ENCODE results near the gene ZNF526. TPM values are rescaled to one million over a fixed set of nuclear protein-coding genes. Genes with fewer than 3 reads are reported as not detected.

Gene ZNF526
- total and polyA plus RNA-seq, 4 donors, result 1.7 to 8.8 (median 3.8) TPM

DNA sequence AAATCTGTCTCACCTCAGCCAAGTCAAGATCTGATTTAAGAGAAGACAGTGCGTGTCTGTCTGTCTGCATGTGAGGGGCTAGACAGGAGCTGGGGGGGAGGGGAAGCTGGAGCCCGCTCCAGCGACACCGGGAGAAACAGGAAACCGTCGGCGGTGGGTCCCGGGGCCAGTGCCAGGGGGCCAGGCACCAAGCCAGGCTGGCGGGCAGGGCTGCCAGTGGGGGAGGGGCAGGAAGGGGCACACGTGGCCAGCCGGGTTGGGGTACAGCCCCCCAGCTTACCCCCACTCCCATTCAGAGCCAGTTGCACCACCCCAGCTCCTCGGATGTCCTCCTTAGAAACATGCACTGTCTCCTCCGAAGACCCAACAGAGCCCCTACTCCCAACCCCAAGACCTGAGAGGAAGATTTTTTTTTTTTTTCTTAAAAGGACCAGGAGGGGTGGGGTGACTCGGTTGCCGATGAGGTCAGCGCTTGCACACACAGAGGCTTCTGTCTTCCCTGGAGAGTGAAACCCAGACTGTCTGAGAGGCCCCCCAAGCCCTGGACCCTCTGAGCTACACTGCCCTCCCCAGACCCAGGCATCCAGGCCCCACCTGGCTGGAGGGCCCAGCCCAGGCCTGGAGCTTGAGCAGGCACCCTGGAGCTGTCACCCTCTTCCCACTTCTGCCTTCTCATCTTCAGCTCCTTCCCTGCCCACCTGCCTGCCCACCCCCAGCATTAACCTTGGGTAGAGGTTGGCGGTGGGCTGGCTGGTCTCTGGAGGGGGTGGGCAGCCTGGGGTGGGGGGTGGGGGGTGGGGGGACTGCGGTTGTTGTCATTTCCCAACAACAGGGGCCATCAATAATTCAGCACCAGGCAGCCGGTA is 30.8 kb downstream of the ZNF526 start:
- DNase-seq (ENCODE audit: low spot score), result peak; percentile 33
- TF ChIP-seq NR2F2 (IDR thresholded peaks at IDR 0.05) (peak; percentile 0), JUND (IDR thresholded peaks at IDR 0.05) (no peak)
- Histone ChIP-seq H3K27me3 (ENCODE audit: control insufficient read depth in 4 of 4, insufficient read depth in 4 of 4, low read length in 3 of 4) (no peaks in the 10 kb centered on the region), H3K36me3 (ENCODE audit: control insufficient read depth in 4 of 4, insufficient read depth in 3 of 4, low read depth in 1 of 4, low read length in 3 of 4) (peaks cover 0 to 12% (median 5%) of the 10 kb centered on the region in 4 donors), H3K9ac (ENCODE audit: low read depth in 1 of 2, low read length in 2 of 2) (no peak overlapping the region), H3K4me1 (ENCODE audit: control insufficient read depth in 4 of 4, insufficient read depth in 4 of 4, low read length in 3 of 4) (peaks cover 16 to 49% (median 31%) of the 10 kb centered on the region in 4 donors), H3K9me3 (ENCODE audit: control insufficient read depth in 4 of 4, low read length in 3 of 4) (no peaks in the 10 kb centered on the region), H3K4me3 (ENCODE audit: low read depth in 1 of 3, low read length in 3 of 3) (no peak overlapping the region), H3K27ac (ENCODE audit: low read depth in 1 of 2, low read length in 2 of 2) (peak overlapping the region; percentile 67 to 72)
- WGBS, result 28% methylated on average over 19 of the region's 19 CpGs

DNA sequence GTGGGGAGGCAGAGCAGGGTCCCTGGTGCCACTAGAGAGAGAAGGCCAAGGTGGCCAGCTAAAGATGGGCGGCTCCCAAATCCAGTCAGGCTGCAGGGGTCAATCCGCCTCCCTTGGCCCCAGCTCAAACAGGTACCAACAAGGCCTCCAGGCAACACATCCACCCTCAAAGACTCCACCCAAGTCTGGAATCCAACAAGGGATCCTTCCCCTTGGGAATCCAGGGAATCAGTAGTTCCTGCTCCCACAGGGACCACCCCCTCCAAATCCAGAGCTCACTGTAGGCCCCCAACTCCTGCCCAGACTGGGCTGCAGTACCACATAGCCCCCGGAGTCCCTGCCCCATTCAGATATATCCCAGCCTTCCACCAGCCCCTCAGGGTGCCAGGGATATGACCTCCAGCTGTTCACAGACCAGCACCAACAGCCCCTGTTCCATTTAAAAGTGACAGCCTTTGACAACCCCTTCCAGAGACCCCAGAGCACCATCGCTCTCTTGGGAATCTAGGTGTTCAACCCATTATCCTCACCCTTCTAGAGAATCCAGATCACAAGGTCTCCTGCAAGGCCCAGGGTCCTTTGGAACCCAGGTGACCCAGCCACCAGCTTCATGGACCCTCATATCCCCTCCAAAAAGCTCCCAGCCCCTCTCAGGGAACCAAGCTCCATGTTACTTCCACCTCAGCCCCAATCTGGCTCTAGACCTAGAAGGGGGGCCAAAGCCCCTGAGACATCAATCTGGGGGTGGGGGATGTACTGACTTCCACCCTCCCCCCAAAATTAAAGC is 31.7 kb downstream of the ZNF526 start:
- TF ChIP-seq HNF4G (IDR thresholded peaks at IDR 0.05) (no peak), FOXA1 (IDR thresholded peaks at IDR 0.05) (no peak), SP1 (IDR thresholded peaks at IDR 0.05) (no peak), FOXA2 (IDR thresholded peaks at IDR 0.05) (no peak), RXRA (IDR thresholded peaks at IDR 0.05) (no peak)
- TF ChIP-seq, protein P1, sequence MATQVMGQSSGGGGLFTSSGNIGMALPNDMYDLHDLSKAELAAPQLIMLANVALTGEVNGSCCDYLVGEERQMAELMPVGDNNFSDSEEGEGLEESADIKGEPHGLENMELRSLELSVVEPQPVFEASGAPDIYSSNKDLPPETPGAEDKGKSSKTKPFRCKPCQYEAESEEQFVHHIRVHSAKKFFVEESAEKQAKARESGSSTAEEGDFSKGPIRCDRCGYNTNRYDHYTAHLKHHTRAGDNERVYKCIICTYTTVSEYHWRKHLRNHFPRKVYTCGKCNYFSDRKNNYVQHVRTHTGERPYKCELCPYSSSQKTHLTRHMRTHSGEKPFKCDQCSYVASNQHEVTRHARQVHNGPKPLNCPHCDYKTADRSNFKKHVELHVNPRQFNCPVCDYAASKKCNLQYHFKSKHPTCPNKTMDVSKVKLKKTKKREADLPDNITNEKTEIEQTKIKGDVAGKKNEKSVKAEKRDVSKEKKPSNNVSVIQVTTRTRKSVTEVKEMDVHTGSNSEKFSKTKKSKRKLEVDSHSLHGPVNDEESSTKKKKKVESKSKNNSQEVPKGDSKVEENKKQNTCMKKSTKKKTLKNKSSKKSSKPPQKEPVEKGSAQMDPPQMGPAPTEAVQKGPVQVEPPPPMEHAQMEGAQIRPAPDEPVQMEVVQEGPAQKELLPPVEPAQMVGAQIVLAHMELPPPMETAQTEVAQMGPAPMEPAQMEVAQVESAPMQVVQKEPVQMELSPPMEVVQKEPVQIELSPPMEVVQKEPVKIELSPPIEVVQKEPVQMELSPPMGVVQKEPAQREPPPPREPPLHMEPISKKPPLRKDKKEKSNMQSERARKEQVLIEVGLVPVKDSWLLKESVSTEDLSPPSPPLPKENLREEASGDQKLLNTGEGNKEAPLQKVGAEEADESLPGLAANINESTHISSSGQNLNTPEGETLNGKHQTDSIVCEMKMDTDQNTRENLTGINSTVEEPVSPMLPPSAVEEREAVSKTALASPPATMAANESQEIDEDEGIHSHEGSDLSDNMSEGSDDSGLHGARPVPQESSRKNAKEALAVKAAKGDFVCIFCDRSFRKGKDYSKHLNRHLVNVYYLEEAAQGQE (IDR thresholded peaks at IDR 0.05), result no peak
- H3K27ac ChIP-seq (ENCODE audit: low read depth in 1 of 2, low read length in 2 of 2), result peak overlapping the region; percentile 44 to 68
- H3K36me3 ChIP-seq (ENCODE audit: control insufficient read depth in 4 of 4, insufficient read depth in 3 of 4, low read depth in 1 of 4, low read length in 3 of 4), result peaks cover 0 to 12% (median 5%) of the 10 kb centered on the region in 4 donors
- no peak overlapping the region for H3K4me3 ChIP-seq (ENCODE audit: low read depth in 1 of 3, low read length in 3 of 3)
- 69% methylated on average over 4 of the region's 4 CpGs for whole genome bisulfite sequencing
- H3K9ac ChIP-seq (ENCODE audit: low read depth in 1 of 2, low read length in 2 of 2), result no peak overlapping the region
- H3K4me1 ChIP-seq (ENCODE audit: control insufficient read depth in 4 of 4, insufficient read depth in 4 of 4, low read length in 3 of 4), result peaks cover 16 to 47% (median 33%) of the 10 kb centered on the region in 4 donors
- no peak for DNase-seq (ENCODE audit: low spot score)
- H3K9me3 ChIP-seq (ENCODE audit: control insufficient read depth in 4 of 4, low read length in 3 of 4), result no peaks in the 10 kb centered on the region
- H3K27me3 ChIP-seq (ENCODE audit: control insufficient read depth in 4 of 4, insufficient read depth in 4 of 4, low read length in 3 of 4), result no peaks in the 10 kb centered on the region

DNA sequence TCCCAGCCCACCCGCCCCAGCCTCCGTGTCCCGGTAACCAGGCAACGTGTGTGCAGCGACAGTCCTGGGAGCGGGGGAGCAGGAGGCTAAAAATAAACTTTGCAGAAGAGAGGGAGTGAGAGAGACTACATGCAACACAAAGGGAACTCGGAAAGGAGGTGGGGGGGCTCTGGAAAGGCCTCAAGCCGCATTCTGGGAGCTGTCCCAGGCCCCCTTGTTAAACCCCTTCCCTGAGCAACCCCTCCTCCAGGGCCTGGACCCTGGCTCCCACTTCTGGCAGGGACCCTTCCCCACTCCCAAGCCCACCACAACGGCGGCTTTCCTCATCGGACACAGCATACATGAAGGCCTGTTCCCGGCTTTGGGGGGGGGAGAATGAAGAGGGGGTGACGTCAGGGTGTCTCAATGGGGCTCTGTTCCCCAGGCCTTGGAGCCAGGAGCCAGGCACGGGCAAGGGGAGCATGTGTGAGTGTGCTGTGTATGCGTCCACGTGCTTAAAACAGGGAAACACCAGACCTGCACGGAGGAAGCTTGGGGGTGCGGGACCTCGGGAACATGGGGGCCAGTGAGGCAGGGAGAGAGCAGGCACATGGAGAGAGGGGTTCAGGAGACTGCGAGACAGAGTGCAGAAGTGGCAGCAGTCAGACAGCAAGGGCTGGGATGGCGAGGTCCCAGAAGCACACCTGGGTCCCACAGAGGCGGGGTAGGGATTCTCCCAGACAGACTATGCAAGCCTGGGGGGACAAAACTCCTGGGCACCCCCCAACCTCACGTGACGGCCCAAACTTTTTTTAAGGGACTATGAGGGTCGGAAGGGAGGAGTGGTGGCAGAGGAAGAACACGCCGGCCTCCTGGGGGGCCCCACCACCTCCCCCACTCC is 32.5 kb downstream of the ZNF526 start:
- no peak for DNase-seq (ENCODE audit: low spot score)
- Histone ChIP-seq H3K9ac (ENCODE audit: low read depth in 1 of 2, low read length in 2 of 2) (peak overlapping the region; percentile 58 to 72), H3K36me3 (ENCODE audit: control insufficient read depth in 4 of 4, insufficient read depth in 3 of 4, low read depth in 1 of 4, low read length in 3 of 4) (peaks cover 0 to 12% (median 5%) of the 10 kb centered on the region in 4 donors), H3K9me3 (ENCODE audit: control insufficient read depth in 4 of 4, low read length in 3 of 4) (no peaks in the 10 kb centered on the region), H3K4me3 (ENCODE audit: low read depth in 1 of 3, low read length in 3 of 3) (peak overlapping the region; percentile 72 to 99 (median 91)), H3K27ac (ENCODE audit: low read depth in 1 of 2, low read length in 2 of 2) (peak overlapping the region; percentile 78 to 87), H3K27me3 (ENCODE audit: control insufficient read depth in 4 of 4, insufficient read depth in 4 of 4, low read length in 3 of 4) (no peaks in the 10 kb centered on the region), H3K4me1 (ENCODE audit: control insufficient read depth in 4 of 4, insufficient read depth in 4 of 4, low read length in 3 of 4) (peaks cover 16 to 47% (median 33%) of the 10 kb centered on the region in 4 donors)
- TF ChIP-seq FOXA2 (IDR thresholded peaks at IDR 0.05), result no peak
- TF ChIP-seq, protein P2, sequence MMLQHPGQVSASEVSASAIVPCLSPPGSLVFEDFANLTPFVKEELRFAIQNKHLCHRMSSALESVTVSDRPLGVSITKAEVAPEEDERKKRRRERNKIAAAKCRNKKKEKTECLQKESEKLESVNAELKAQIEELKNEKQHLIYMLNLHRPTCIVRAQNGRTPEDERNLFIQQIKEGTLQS (IDR thresholded peaks at IDR 0.05), result no peak
- TF ChIP-seq EGR1 (IDR thresholded peaks at IDR 0.05; ENCODE audit: low read depth in 2 of 2), result no peak
- no peak for TF ChIP-seq SP1 (IDR thresholded peaks at IDR 0.05)
- no peak for TF ChIP-seq RAD21 (IDR thresholded peaks at IDR 0.05)
- TF ChIP-seq, protein P3, sequence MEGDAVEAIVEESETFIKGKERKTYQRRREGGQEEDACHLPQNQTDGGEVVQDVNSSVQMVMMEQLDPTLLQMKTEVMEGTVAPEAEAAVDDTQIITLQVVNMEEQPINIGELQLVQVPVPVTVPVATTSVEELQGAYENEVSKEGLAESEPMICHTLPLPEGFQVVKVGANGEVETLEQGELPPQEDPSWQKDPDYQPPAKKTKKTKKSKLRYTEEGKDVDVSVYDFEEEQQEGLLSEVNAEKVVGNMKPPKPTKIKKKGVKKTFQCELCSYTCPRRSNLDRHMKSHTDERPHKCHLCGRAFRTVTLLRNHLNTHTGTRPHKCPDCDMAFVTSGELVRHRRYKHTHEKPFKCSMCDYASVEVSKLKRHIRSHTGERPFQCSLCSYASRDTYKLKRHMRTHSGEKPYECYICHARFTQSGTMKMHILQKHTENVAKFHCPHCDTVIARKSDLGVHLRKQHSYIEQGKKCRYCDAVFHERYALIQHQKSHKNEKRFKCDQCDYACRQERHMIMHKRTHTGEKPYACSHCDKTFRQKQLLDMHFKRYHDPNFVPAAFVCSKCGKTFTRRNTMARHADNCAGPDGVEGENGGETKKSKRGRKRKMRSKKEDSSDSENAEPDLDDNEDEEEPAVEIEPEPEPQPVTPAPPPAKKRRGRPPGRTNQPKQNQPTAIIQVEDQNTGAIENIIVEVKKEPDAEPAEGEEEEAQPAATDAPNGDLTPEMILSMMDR (IDR thresholded peaks at IDR 0.05; ENCODE audit: low read depth, low read length, missing input control), result no peak
- TF ChIP-seq HNF4A (conservative IDR thresholded peaks at IDR 0.05), result no peak
- no peak for TF ChIP-seq RXRA (IDR thresholded peaks at IDR 0.05)
- no peak for TF ChIP-seq JUND (IDR thresholded peaks at IDR 0.05)
- TF ChIP-seq FOXA1 (IDR thresholded peaks at IDR 0.05), result no peak
- no peak for TF ChIP-seq TAF1 (conservative IDR thresholded peaks at IDR 0.05)
- no peak for TF ChIP-seq HNF4G (IDR thresholded peaks at IDR 0.05)
- TF ChIP-seq YY1 (IDR thresholded peaks at IDR 0.05), result no peak
- TF ChIP-seq, protein P4, sequence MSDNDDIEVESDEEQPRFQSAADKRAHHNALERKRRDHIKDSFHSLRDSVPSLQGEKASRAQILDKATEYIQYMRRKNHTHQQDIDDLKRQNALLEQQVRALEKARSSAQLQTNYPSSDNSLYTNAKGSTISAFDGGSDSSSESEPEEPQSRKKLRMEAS (IDR thresholded peaks at IDR 0.05), result no peak
- TF ChIP-seq GABPA (IDR thresholded peaks at IDR 0.05 in 1 of 2, conservative IDR thresholded peaks at IDR 0.05 in 1 of 2), result no peak
- WGBS, result 17% methylated on average over 27 of the region's 27 CpGs
